Measurements from ENCODE around the gene EXOC6B. TPM values are rescaled to one million over a fixed set of nuclear protein-coding genes. Genes with fewer than 3 reads are reported as not detected.

EXOC6B gene
- total RNA-seq (100 to 1,000 TPM in 3 of 4 donors, 10 to 100 TPM in 1; 93.6 to 127 (median 121) TPM), polyA plus RNA-seq (17.5 TPM)
- long read RNA-seq, donor 1, full-length matches to known transcripts, result 11 of 44 reads
- long read RNA-seq, donor 1, partial matches to known transcripts, result 6 of 44 reads
- long read RNA-seq, donor 1, other reads (novel, unspliced or antisense), result 27 of 44 reads
- long read RNA-seq, donor 2, full-length matches to known transcripts, result 9 of 31 reads
- long read RNA-seq, donor 2, partial matches to known transcripts, result 7 of 31 reads
- long read RNA-seq, donor 2, other reads (novel, unspliced or antisense), result 15 of 31 reads
- long read RNA-seq, donor 3, full-length matches to known transcripts, result 29 of 148 reads
- long read RNA-seq, donor 3, partial matches to known transcripts, result 31 of 148 reads
- long read RNA-seq, donor 3, other reads (novel, unspliced or antisense), result 88 of 148 reads
- long read RNA-seq, donor 4, full-length matches to known transcripts, result 11 of 34 reads
- long read RNA-seq, donor 4, partial matches to known transcripts, result 9 of 34 reads
- long read RNA-seq, donor 4, other reads (novel, unspliced or antisense), result 14 of 34 reads

- under 1% methylated on average over 71 of the region's 71 CpGs for WGBS
- no peaks in the 10 kb centered on the region for H3K27me3 ChIP-seq (ENCODE audit: control insufficient read depth, insufficient read depth)
- peak; percentile 98 for ATAC-seq
- peaks cover 2% of the 10 kb centered on the region for H3K4me1 ChIP-seq (ENCODE audit: control insufficient read depth, insufficient read depth, low read length)
- no peaks in the 10 kb centered on the region for H3K9me3 ChIP-seq (ENCODE audit: control insufficient read depth, low read length)
- H3K4me3 ChIP-seq (ENCODE audit: low read length), result peak within 1 kb of the TSS; percentile 68
- intact Hi-C loops (cut with DNase I), result loop anchor here in 2 of 4 donors (5.0 to 10.0 kb wide), 2 partner anchors 51 to 53 kb away; no protein-coding TSS in a partner anchor
- peak; percentile 94 to 98 (median 97) for DNase-seq
- H3K27ac ChIP-seq (ENCODE audit: low read length), result peak within 1 kb of the TSS; percentile 10
Observed at GRCh38 chr2:72825257-72826155, at the start of gene EXOC6B. Gene EXOC6B (minus strand): TSS chr2:72826033.

GRCh38 chr2:72871880-72872279, 46.0 kb upstream of the EXOC6B start:
- ATAC-seq (no peak), DNase-seq (no peak)
- Histone ChIP-seq H3K4me3 (ENCODE audit: low read length) (no peak overlapping the region), H3K27me3 (ENCODE audit: control insufficient read depth, insufficient read depth) (no peaks in the 10 kb centered on the region), H3K9me3 (ENCODE audit: control insufficient read depth, low read length) (no peaks in the 10 kb centered on the region), H3K4me1 (ENCODE audit: control insufficient read depth, insufficient read depth, low read length) (no peaks in the 10 kb centered on the region), H3K27ac (ENCODE audit: low read length) (no peak overlapping the region)
- intact Hi-C loops (cut with DNase I), result no loop called here

GRCh38 chr2:72871060-72871459, 45.2 kb upstream of the EXOC6B start:
- Histone ChIP-seq H3K27ac (ENCODE audit: low read length) (no peak overlapping the region), H3K4me1 (ENCODE audit: control insufficient read depth, insufficient read depth, low read length) (no peaks in the 10 kb centered on the region), H3K4me3 (ENCODE audit: low read length) (no peak overlapping the region), H3K9me3 (ENCODE audit: control insufficient read depth, low read length) (no peaks in the 10 kb centered on the region), H3K27me3 (ENCODE audit: control insufficient read depth, insufficient read depth) (no peaks in the 10 kb centered on the region)
- DNase-seq (no peak), ATAC-seq (no peak)
- 26% methylated on average over 1 of the region's 1 CpG for WGBS
- intact Hi-C loops (cut with DNase I), result no loop called here

- no peak overlapping the region for H3K27ac ChIP-seq (ENCODE audit: low read length)
- 55% methylated on average over 2 of the region's 2 CpGs for WGBS
- no peak overlapping the region for H3K4me3 ChIP-seq (ENCODE audit: low read length)
- no peaks in the 10 kb centered on the region for H3K27me3 ChIP-seq (ENCODE audit: control insufficient read depth, insufficient read depth)
- no peaks in the 10 kb centered on the region for H3K9me3 ChIP-seq (ENCODE audit: control insufficient read depth, low read length)
- intact Hi-C loops (cut with DNase I), result loop anchor here in 2 of 4 donors (5.0 kb wide), 1 partner anchor 92 kb away; no protein-coding TSS in a partner anchor
- H3K4me1 ChIP-seq (ENCODE audit: control insufficient read depth, insufficient read depth, low read length), result no peaks in the 10 kb centered on the region
- ATAC-seq, result no peak
- DNase-seq, result no peak
Observed at GRCh38 chr2:72864500-72864899, 38.7 kb upstream of the EXOC6B start.

- DNase-seq (peak in 2 of 3 donors; percentile 48 to 58), ATAC-seq (peak in 1 of 2 donors; percentile 13)
- Histone ChIP-seq H3K27ac (ENCODE audit: low read length) (no peak overlapping the region), H3K9me3 (ENCODE audit: control insufficient read depth, low read length) (no peaks in the 10 kb centered on the region), H3K4me1 (ENCODE audit: control insufficient read depth, insufficient read depth, low read length) (no peaks in the 10 kb centered on the region), H3K27me3 (ENCODE audit: control insufficient read depth, insufficient read depth) (no peaks in the 10 kb centered on the region), H3K4me3 (ENCODE audit: low read length) (no peak overlapping the region)
- intact Hi-C loops (cut with DNase I), result loop anchor here in 3 of 4 donors (2.0 to 5.0 kb wide), 2 partner anchors 91 to 94 kb away; no protein-coding TSS in a partner anchor
- 30% methylated on average over 13 of the region's 13 CpGs for WGBS
Observed at GRCh38 chr2:72863046-72863445, 37.2 kb upstream of the EXOC6B start.

GRCh38 chr2:72862239-72862988, 36.6 kb upstream of the EXOC6B start:
- DNase-seq, result peak; percentile 88 to 96 (median 95)
- Histone ChIP-seq H3K27ac (ENCODE audit: low read length) (no peak overlapping the region), H3K4me3 (ENCODE audit: low read length) (no peak overlapping the region), H3K9me3 (ENCODE audit: control insufficient read depth, low read length) (no peaks in the 10 kb centered on the region), H3K4me1 (ENCODE audit: control insufficient read depth, insufficient read depth, low read length) (no peaks in the 10 kb centered on the region), H3K27me3 (ENCODE audit: control insufficient read depth, insufficient read depth) (no peaks in the 10 kb centered on the region)
- intact Hi-C loops (cut with DNase I), result loop anchor here in 3 of 4 donors (2.0 to 5.0 kb wide), 2 partner anchors 90 to 94 kb away; no protein-coding TSS in a partner anchor
- ATAC-seq, result peak; percentile 98 to 99
- WGBS, result 5% methylated on average over 33 of the region's 33 CpGs

- under 1% methylated on average over 3 of the region's 3 CpGs for WGBS
- Histone ChIP-seq H3K4me1 (ENCODE audit: control insufficient read depth, insufficient read depth, low read length) (no peaks in the 10 kb centered on the region), H3K4me3 (ENCODE audit: low read length) (no peak overlapping the region), H3K27ac (ENCODE audit: low read length) (no peak overlapping the region), H3K27me3 (ENCODE audit: control insufficient read depth, insufficient read depth) (no peaks in the 10 kb centered on the region), H3K9me3 (ENCODE audit: control insufficient read depth, low read length) (no peaks in the 10 kb centered on the region)
- DNase-seq, result peak in 2 of 3 donors; percentile 33 to 63
- peak; percentile 62 to 69 for ATAC-seq
- intact Hi-C loops (cut with DNase I), result loop anchor here in 3 of 4 donors (2.0 to 5.0 kb wide), 2 partner anchors 88 to 89 kb away; no protein-coding TSS in a partner anchor
Observed at GRCh38 chr2:72859831-72860262, 34.0 kb upstream of the EXOC6B start.

- H3K9me3 ChIP-seq (ENCODE audit: control insufficient read depth, low read length), result no peaks in the 10 kb centered on the region
- H3K27ac ChIP-seq (ENCODE audit: low read length), result no peak overlapping the region
- WGBS, result 51% methylated on average over 7 of the region's 7 CpGs
- no peak overlapping the region for H3K4me3 ChIP-seq (ENCODE audit: low read length)
- DNase-seq (no peak), ATAC-seq (no peak)
- no peaks in the 10 kb centered on the region for H3K4me1 ChIP-seq (ENCODE audit: control insufficient read depth, insufficient read depth, low read length)
- intact Hi-C loops (cut with DNase I), result no loop called here
- H3K27me3 ChIP-seq (ENCODE audit: control insufficient read depth, insufficient read depth), result no peaks in the 10 kb centered on the region
Observed at GRCh38 chr2:72851333-72851732, 25.5 kb upstream of the EXOC6B start.

GRCh38 chr2:72849138-72849462, 23.3 kb upstream of the EXOC6B start:
- Histone ChIP-seq H3K4me1 (ENCODE audit: control insufficient read depth, insufficient read depth, low read length) (no peaks in the 10 kb centered on the region), H3K27ac (ENCODE audit: low read length) (no peak overlapping the region), H3K27me3 (ENCODE audit: control insufficient read depth, insufficient read depth) (no peaks in the 10 kb centered on the region), H3K9me3 (ENCODE audit: control insufficient read depth, low read length) (no peaks in the 10 kb centered on the region), H3K4me3 (ENCODE audit: low read length) (no peak overlapping the region)
- intact Hi-C loops (cut with DNase I), result no loop called here
- 80% methylated on average over 1 of the region's 1 CpG for WGBS
- DNase-seq (no peak), ATAC-seq (no peak)

GRCh38 chr2:72848436-72849137, 22.8 kb upstream of the EXOC6B start:
- Histone ChIP-seq H3K9me3 (ENCODE audit: control insufficient read depth, low read length) (no peaks in the 10 kb centered on the region), H3K27ac (ENCODE audit: low read length) (no peak overlapping the region), H3K4me3 (ENCODE audit: low read length) (no peak overlapping the region), H3K4me1 (ENCODE audit: control insufficient read depth, insufficient read depth, low read length) (no peaks in the 10 kb centered on the region), H3K27me3 (ENCODE audit: control insufficient read depth, insufficient read depth) (no peaks in the 10 kb centered on the region)
- DNase-seq (no peak), ATAC-seq (no peak)
- intact Hi-C loops (cut with DNase I), result no loop called here
- 92% methylated on average over 3 of the region's 3 CpGs for whole genome bisulfite sequencing
